Endothelial cell of umbilical vein (primary cell): ENCODE data around the gene DLD. TPM values are rescaled to one million over a fixed set of nuclear protein-coding genes. Genes with fewer than 3 reads are reported as not detected.

Source experiments
- BruUV-seq: library from RNA; stranded (reverse); fragments of 400-500 nt; replicated peaks from 2 replicates; lab custom pipeline; 2021; lab: Mats Ljungman, UMichigan
- CTCF ChIA-PET: fragments of 300-600, 350-600 bp; sonication (Branson Sonifier 250); formaldehyde crosslinking; loops from one replicate; lab custom pipeline; 2021; ENCODE audit warnings: antibody characterized with exemption, inconsistent platforms; lab: Charles Lee
- POLR2A ChIA-PET: fragments of 300-600, 350-600 bp; sonication (Branson Sonifier 250); formaldehyde crosslinking; loops from one replicate; lab custom pipeline; 2021; ENCODE audit warnings: antibody characterized with exemption, inconsistent platforms; lab: Charles Lee
- DNase-seq: peaks from one replicate; pipeline ENCODE4 v3.0.0-alpha.2; 2011; ENCODE audit warnings: low read depth, low spot score
- FAIRE-seq: peaks from 2 replicates; lab custom pipeline; 2011; peaks lifted over from hg19 to GRCh38; lab: Jason Lieb, UNC
- H2AFZ ChIP-seq: 2 replicates; pipeline ENCODE4 v1.6.0; 2012; ENCODE audit warnings: low read depth, low read length, control low read depth, inconsistent platforms
- H3K27ac ChIP-seq: 2 replicates; pipeline ENCODE4 v1.5.1; 2011; ENCODE audit warnings: low read depth, mild to moderate bottlenecking, control low read depth, low read length, moderate library complexity; ENCODE audit not compliant: insufficient read depth
- H3K27me3 ChIP-seq, 2 experiments: 2 replicates each; pipeline versions ENCODE4 v1.6.0 to v1.6.1; 2011; ENCODE audit warnings: low read length in 2 of 2, mixed read lengths in 1 of 2; ENCODE audit not compliant: control insufficient read depth in 2 of 2, insufficient read depth in 2 of 2
- H3K36me3 ChIP-seq, 2 experiments: 2 replicates in 1 of 2; 3 replicates in 1 of 2; pipeline ENCODE4 v1.5.1; 2011; ENCODE audit warnings: low read length in 2 of 2, mild to moderate bottlenecking in 1 of 2, moderate library complexity in 1 of 2; ENCODE audit not compliant: control insufficient read depth in 2 of 2, insufficient read depth in 2 of 2; ENCODE audit errors: extremely low read depth in 1 of 2
- H3K4me1 ChIP-seq: 3 replicates; pipeline ENCODE4 v1.5.1; 2011; ENCODE audit warnings: mild to moderate bottlenecking, low read length; ENCODE audit not compliant: control insufficient read depth, insufficient read depth; ENCODE audit errors: extremely low read depth
- H3K4me2 ChIP-seq: 2 replicates; pipeline ENCODE4 v1.6.1; 2011; ENCODE audit warnings: low read length, control low read depth, mixed read lengths; ENCODE audit not compliant: insufficient read depth
- H3K4me3 ChIP-seq, 3 experiments: fragments of 200-600 bp in 1 of 3; sonication (generic), shearing (Covaris generic) in 1 of 3; replicated peaks in 1 of 3; 2 replicates each; pipeline ENCODE4 v1.5.1; 2011 to 2016; ENCODE audit warnings: control low read depth in 3 of 3, low read length in 3 of 3, mild to moderate bottlenecking in 2 of 3, inconsistent platforms in 1 of 3, low read depth in 1 of 3, moderate library complexity in 1 of 3; ENCODE audit not compliant: insufficient read depth in 1 of 3
- H3K79me2 ChIP-seq: 2 replicates; pipeline ENCODE4 v1.6.0; 2012; ENCODE audit warnings: low read length, inconsistent platforms; ENCODE audit not compliant: control insufficient read depth, insufficient read depth
- H3K9ac ChIP-seq: replicated peaks from 2 replicates; pipeline ENCODE3; 2011; ENCODE audit warnings: low read length, control low read depth; ENCODE audit not compliant: insufficient read depth; ENCODE audit errors: extremely low read depth
- H3K9me1 ChIP-seq: replicated peaks from 3 replicates; pipeline ENCODE4 v1.6.0; 2011; ENCODE audit warnings: mild to moderate bottlenecking, low read length; ENCODE audit not compliant: control insufficient read depth, insufficient read depth; ENCODE audit errors: extremely low read depth
- H3K9me3 ChIP-seq: replicated peaks from 2 replicates; pipeline ENCODE4 v1.5.1; 2012; ENCODE audit warnings: low read length, inconsistent platforms; ENCODE audit not compliant: control insufficient read depth, insufficient read depth
- H4K20me1 ChIP-seq: replicated peaks from 2 replicates; pipeline ENCODE3; 2011; ENCODE audit warnings: mild to moderate bottlenecking, low read length; ENCODE audit not compliant: control insufficient read depth, insufficient read depth; ENCODE audit errors: extremely low read depth
- CTCF ChIP-seq, 2 donors: IDR thresholded peaks; 1 replicate in 1 of 2; 2 replicates in 1 of 2; pipeline ENCODE4 v1.5.1; 2011; ENCODE audit warnings: low read length in 2 of 2, mild to moderate bottlenecking in 2 of 2, moderate library complexity in 2 of 2, control low read depth in 1 of 2, inconsistent platforms in 1 of 2, low read depth in 1 of 2; ENCODE audit not compliant: insufficient read depth in 1 of 2; ENCODE audit errors: extremely low read depth in 1 of 2
- EZH2 ChIP-seq: IDR thresholded peaks from 2 replicates; pipeline ENCODE4 v1.6.1; 2012; ENCODE audit warnings: borderline replicate concordance, low read depth, mild to moderate bottlenecking, moderate library complexity, low read length, inconsistent platforms; ENCODE audit not compliant: severe bottlenecking
- FOS ChIP-seq: IDR thresholded peaks from 2 replicates; pipeline ENCODE4 v1.6.1; 2011; ENCODE audit warnings: mild to moderate bottlenecking, low read length, moderate library complexity, borderline replicate concordance; ENCODE audit not compliant: insufficient read depth
- GATA2 ChIP-seq: IDR thresholded peaks from 2 replicates; pipeline ENCODE4 v1.7.0; 2011; ENCODE audit warnings: low read depth, mild to moderate bottlenecking, moderate library complexity, mixed read lengths, low read length; ENCODE audit not compliant: insufficient read length, insufficient read depth
- JUN ChIP-seq: IDR thresholded peaks from 2 replicates; pipeline ENCODE4 v1.6.1; 2011; ENCODE audit warnings: borderline replicate concordance, low read depth; ENCODE audit not compliant: insufficient read length, insufficient read depth
- MAX ChIP-seq: IDR thresholded peaks from 2 replicates; pipeline ENCODE4 v1.6.1; 2011; ENCODE audit not compliant: insufficient read depth, insufficient read length
- MYC ChIP-seq: IDR thresholded peaks from one replicate; pipeline ENCODE4 v1.6.1; 2011; ENCODE audit warnings: mild to moderate bottlenecking, low read depth, low read length
- POLR2A ChIP-seq: IDR thresholded peaks from 2 replicates; pipeline ENCODE4 v1.6.1; 2012; ENCODE audit warnings: low read depth, mild to moderate bottlenecking, control low read depth, low read length
- POLR2AphosphoS5 ChIP-seq: IDR thresholded peaks from 2 replicates; pipeline ENCODE4 v1.6.1; 2012; ENCODE audit warnings: low read depth, mild to moderate bottlenecking, control low read depth, low read length, moderate library complexity; ENCODE audit not compliant: insufficient read depth
- dilution Hi-C: fragments of 300-500 bp; cut with MboI; formaldehyde crosslinking; loops from one replicate; pipeline ENCODE4 v1.15.0; 2019; ENCODE audit warnings: low sequenced_read_pairs; ENCODE audit not compliant: extremely low pct_ligation_motif_present
- intact Hi-C: fragments of 100-400 bp; cut with micrococcal nuclease; formaldehyde crosslinking; loops from one replicate; pipeline ENCODE4 v1.10.0; 2022
- polyA plus RNA-seq, 4 experiments: library from polyadenylated mRNA; depleted of rRNA in 3 of 4; stranded (reverse) in 3 of 4; unstranded in 1 of 4; fragments of >200 nt; gene quantifications; 2 replicates each; pipeline versions ENCODE4 v1.2.1 to v1.2.3, GENCODE V29; 2011 to 2012; ENCODE audit warnings: missing spikeins in 1 of 4
- total RNA-seq: library from RNA; stranded (reverse); gene quantifications from 2 replicates; pipeline ENCODE4 v1.2.3, GENCODE V29; 2021

DLD gene
- total and polyA plus RNA-seq, 2 donors (not counting 3 experiments of a cell fraction or from before 2014, with no cell fraction given), result 61.7 to 95.0 TPM

GRCh38 chr7:107938456-107939250 lies 47.7 kb downstream of the DLD start:
- H3K27ac ChIP-seq, result peak overlapping the region; percentile 91
- H3K79me2 ChIP-seq, result peaks cover 44% of the 10 kb centered on the region
- TF ChIP-seq GATA2 (no peak), POLR2AphosphoS5 (no peak), POLR2A (no peak), JUN (no peak), MYC (no peak), CTCF (IDR thresholded peaks at IDR 0.05; ENCODE audit: extremely low read depth in 1 of 2, insufficient read depth in 1 of 2, low read depth in 1 of 2, low read length in 2 of 2) (no peak), FOS (no peak), MAX (no peak), EZH2 (no peak)
- H3K9me1 ChIP-seq, result no peaks in the 10 kb centered on the region
- no peak overlapping the region for H2AFZ ChIP-seq
- no peaks in the 10 kb centered on the region for H3K9me3 ChIP-seq
- no peak overlapping the region for H3K4me3 ChIP-seq
- FAIRE-seq (no peak), DNase-seq (peak; percentile 47)
- H3K4me2 ChIP-seq, result peak overlapping the region; percentile 1
- peaks cover 39 to 52% of the 10 kb centered on the region in 2 experiments for H3K36me3 ChIP-seq
- H3K4me1 ChIP-seq, result peaks cover 51% of the 10 kb centered on the region
- H3K9ac ChIP-seq, result peak overlapping the region; percentile 22
- no peaks in the 10 kb centered on the region for H4K20me1 ChIP-seq
- ChIA-PET POLR2A (no interaction called here), CTCF (no interaction called here)
- dilution Hi-C loops, result no loop called here
- intact Hi-C loops, result no loop called here
- BruUV-seq, result no TSS peak
- no peaks in the 10 kb centered on the region for H3K27me3 ChIP-seq
